Astrocyte (in vitro differentiated cells and primary cell): ENCODE results near the gene P3H2. TPM values are rescaled to one million over a fixed set of nuclear protein-coding genes. Genes with fewer than 3 reads are reported as not detected.
A peak's percentile ranks its signal among the peaks of the same experiment; 100 is the strongest.

Experiments used
- DNase-seq: peaks from one replicate; pipeline ENCODE4 v3.0.0-alpha.2; 2010; ENCODE audit warnings: low read depth
- FAIRE-seq: peaks from 2 replicates; lab custom pipeline; 2011; peaks lifted over from hg19 to GRCh38; lab: Jason Lieb, UNC
- H2AFZ ChIP-seq: 2 replicates; pipeline ENCODE4 v1.6.0; 2012; ENCODE audit warnings: low read depth, low read length, inconsistent platforms
- H3K27ac ChIP-seq: 2 replicates; pipeline ENCODE4 v1.5.1; 2011; ENCODE audit warnings: low read depth, low read length, inconsistent platforms
- H3K27me3 ChIP-seq: 2 replicates; pipeline ENCODE4 v1.6.0; 2011; ENCODE audit warnings: low read length, inconsistent platforms; ENCODE audit not compliant: insufficient read depth
- H3K36me3 ChIP-seq: 2 replicates; pipeline ENCODE4 v1.5.1; 2011; ENCODE audit warnings: low read length, inconsistent platforms; ENCODE audit not compliant: insufficient read depth
- H3K4me1 ChIP-seq: 2 replicates; pipeline ENCODE4 v1.5.1; 2011; ENCODE audit warnings: low read length, inconsistent platforms; ENCODE audit not compliant: insufficient read depth
- H3K4me2 ChIP-seq: 2 replicates; pipeline ENCODE4 v1.6.0; 2012; ENCODE audit warnings: low read length, inconsistent platforms
- H3K4me3 ChIP-seq: 2 replicates; pipeline ENCODE4 v1.5.1; 2011; ENCODE audit warnings: low read depth, mild to moderate bottlenecking, low read length, inconsistent platforms; ENCODE audit not compliant: insufficient read depth
- H3K79me2 ChIP-seq: 2 replicates; pipeline ENCODE4 v1.6.0; 2012; ENCODE audit warnings: mild to moderate bottlenecking, low read length, inconsistent platforms; ENCODE audit not compliant: insufficient read depth
- H3K9ac ChIP-seq: 2 replicates; pipeline ENCODE4 v1.6.0; 2012; ENCODE audit warnings: mild to moderate bottlenecking, low read length, inconsistent platforms
- H3K9me3 ChIP-seq: 2 replicates; pipeline ENCODE4 v1.5.1; 2012; ENCODE audit warnings: low read depth, mild to moderate bottlenecking, low read length, inconsistent platforms; ENCODE audit not compliant: insufficient read depth
- H4K20me1 ChIP-seq: 2 replicates; pipeline ENCODE4 v1.6.0; 2012; ENCODE audit warnings: low read length, inconsistent platforms; ENCODE audit not compliant: insufficient read depth
- H3K27ac Mint-ChIP-seq: one replicate; pipeline ENCODE4 v1.8.0; 2021; ENCODE audit warnings: mild to moderate bottlenecking, mixed read lengths; ENCODE audit not compliant: unreplicated experiment
- H3K27me3 Mint-ChIP-seq: one replicate; pipeline ENCODE4 v1.8.0; 2021; ENCODE audit warnings: low read depth, mixed read lengths; ENCODE audit not compliant: unreplicated experiment
- H3K36me3 Mint-ChIP-seq: one replicate; pipeline ENCODE4 v1.8.0; 2021; ENCODE audit warnings: low read depth, mixed read lengths; ENCODE audit not compliant: unreplicated experiment
- H3K4me1 Mint-ChIP-seq: one replicate; pipeline ENCODE4 v1.8.0; 2021; ENCODE audit warnings: low read depth, mixed read lengths; ENCODE audit not compliant: unreplicated experiment
- H3K4me3 Mint-ChIP-seq: one replicate; pipeline ENCODE4 v1.8.0; 2021; ENCODE audit warnings: mild to moderate bottlenecking, moderate library complexity, mixed read lengths; ENCODE audit not compliant: unreplicated experiment
- H3K9me3 Mint-ChIP-seq: one replicate; pipeline ENCODE4 v1.8.0; 2021; ENCODE audit warnings: mild to moderate bottlenecking, mixed read lengths; ENCODE audit not compliant: unreplicated experiment
- CTCF ChIP-seq: IDR thresholded peaks from 2 replicates; pipeline ENCODE4 v1.5.1; 2011; ENCODE audit warnings: low read depth, mild to moderate bottlenecking, inconsistent platforms, low read length, moderate library complexity; ENCODE audit not compliant: insufficient read depth
- EZH2 ChIP-seq: IDR thresholded peaks from 2 replicates; pipeline ENCODE4 v1.6.1; 2012; ENCODE audit warnings: mild to moderate bottlenecking, low read length, inconsistent platforms; ENCODE audit not compliant: insufficient read depth
- total RNA-seq: library from RNA; stranded (reverse); gene quantifications from 2 replicates; pipeline ENCODE4 v1.2.1, GENCODE V29; 2021

The P3H2 gene
- total RNA-seq, 1 donor from 2014 or later = 57.7 TPM

- Mint-ChIP-seq H3K9me3 (no peaks in the 10 kb centered on the region), H3K27ac (no peak overlapping the region), H3K36me3 (peaks cover 1% of the 10 kb centered on the region), H3K4me3 (no peak overlapping the region), H3K4me1 (peaks cover 18% of the 10 kb centered on the region), H3K27me3 (no peaks in the 10 kb centered on the region)
- Histone ChIP-seq H3K4me1 (peaks cover 17% of the 10 kb centered on the region), H2AFZ (no peak overlapping the region), H4K20me1 (no peaks in the 10 kb centered on the region), H3K79me2 (no peaks in the 10 kb centered on the region), H3K9me3 (no peaks in the 10 kb centered on the region), H3K9ac (peak overlapping the region; percentile 11), H3K4me3 (no peak overlapping the region), H3K4me2 (peak overlapping the region; percentile 10), H3K27me3 (no peaks in the 10 kb centered on the region), H3K27ac (peak overlapping the region; percentile 54), H3K36me3 (no peaks in the 10 kb centered on the region)
- FAIRE-seq (no peak), DNase-seq (peak; percentile 94)
- no peak for TF ChIP-seq CTCF
- TF ChIP-seq EZH2 = no peak
These were observed 49.9 kb downstream of the P3H2 start for GRCh38 chr3:190070622-190071347.

- Histone ChIP-seq H3K27ac (peak overlapping the region; percentile 24), H3K79me2 (peaks cover 3% of the 10 kb centered on the region), H3K4me1 (peaks cover 16% of the 10 kb centered on the region), H3K36me3 (no peaks in the 10 kb centered on the region), H3K27me3 (no peaks in the 10 kb centered on the region), H2AFZ (no peak overlapping the region), H3K4me2 (no peak overlapping the region), H3K4me3 (no peak overlapping the region), H3K9ac (no peak overlapping the region), H3K9me3 (no peaks in the 10 kb centered on the region), H4K20me1 (no peaks in the 10 kb centered on the region)
- DNase-seq (no peak), FAIRE-seq (peak; percentile 45)
- Mint-ChIP-seq H3K27ac (no peak overlapping the region), H3K27me3 (no peaks in the 10 kb centered on the region), H3K4me1 (peaks cover 17% of the 10 kb centered on the region), H3K36me3 (no peaks in the 10 kb centered on the region), H3K4me3 (no peak overlapping the region), H3K9me3 (no peaks in the 10 kb centered on the region)
- TF ChIP-seq EZH2 (no peak), CTCF (no peak)
These were observed 55.5 kb downstream of the P3H2 start for GRCh38 chr3:190065204-190065603.

- no peak overlapping the region for H3K4me3 ChIP-seq
- H3K9me3 ChIP-seq = no peaks in the 10 kb centered on the region
- FAIRE-seq (no peak), DNase-seq (no peak)
- Mint-ChIP-seq H3K4me1 (peaks cover 19% of the 10 kb centered on the region), H3K36me3 (no peaks in the 10 kb centered on the region), H3K27ac (peak overlapping the region; percentile 48), H3K4me3 (no peak overlapping the region), H3K9me3 (no peaks in the 10 kb centered on the region), H3K27me3 (no peaks in the 10 kb centered on the region)
- H3K9ac ChIP-seq = no peak overlapping the region
- H2AFZ ChIP-seq = no peak overlapping the region
- H3K27me3 ChIP-seq = no peaks in the 10 kb centered on the region
- H3K27ac ChIP-seq = peak overlapping the region; percentile 24
- H4K20me1 ChIP-seq = no peaks in the 10 kb centered on the region
- H3K79me2 ChIP-seq = peaks cover 3% of the 10 kb centered on the region
- no peak for TF ChIP-seq CTCF
- TF ChIP-seq EZH2 = no peak
- peaks cover 15% of the 10 kb centered on the region for H3K4me1 ChIP-seq
- no peak overlapping the region for H3K4me2 ChIP-seq
- H3K36me3 ChIP-seq = no peaks in the 10 kb centered on the region
These were observed 56.0 kb downstream of the P3H2 start for GRCh38 chr3:190064659-190065058.
